ENCODE measurements around the gene LONP2.

DNA sequence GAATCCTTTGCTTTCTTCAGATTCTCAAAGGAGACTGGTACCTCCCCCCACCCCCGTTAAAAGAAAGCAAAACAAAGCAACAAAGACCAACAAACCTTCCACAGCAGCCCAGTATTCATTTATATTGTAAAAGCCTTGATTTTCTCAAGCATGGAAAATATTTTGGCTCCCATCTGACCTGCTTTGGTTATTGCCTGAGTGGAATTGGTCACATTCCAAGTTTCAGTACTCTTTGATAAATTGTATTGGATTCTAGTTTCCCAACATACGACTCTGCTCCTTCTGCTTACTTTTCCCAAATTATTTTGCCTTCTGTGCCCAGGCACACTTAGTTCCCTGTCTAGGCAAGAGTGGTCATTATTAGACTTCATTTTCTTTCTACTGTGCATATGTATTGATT is 2.0 kb downstream of the LONP2 start:
- TF ChIP-seq POLR2A (IDR thresholded peaks at IDR 0.05) (no peak), CTCF (IDR thresholded peaks at IDR 0.05) (no peak)
